ENCODE results near the gene GLT6D1.

GLT6D1 gene

DNA sequence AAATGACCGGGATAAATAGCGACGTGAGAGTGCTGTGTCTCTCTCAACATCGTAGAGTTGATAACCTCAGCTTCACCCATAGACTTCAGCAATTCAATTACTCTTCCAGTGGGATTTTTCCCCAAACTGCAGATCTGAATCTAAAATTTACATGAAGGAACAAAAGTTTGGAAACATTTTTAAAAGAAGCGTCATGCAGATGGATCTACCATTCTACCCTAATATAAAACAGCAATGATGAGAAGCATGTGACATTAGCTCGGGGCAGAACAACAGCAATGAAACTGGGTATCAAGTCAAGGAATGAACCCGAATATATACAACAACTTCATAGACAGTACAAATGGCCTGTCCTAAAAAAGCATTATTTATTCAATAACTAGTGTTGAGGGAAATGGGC lies 18.8 kb downstream of the GLT6D1 start:
- no peak for DNase-seq

DNA sequence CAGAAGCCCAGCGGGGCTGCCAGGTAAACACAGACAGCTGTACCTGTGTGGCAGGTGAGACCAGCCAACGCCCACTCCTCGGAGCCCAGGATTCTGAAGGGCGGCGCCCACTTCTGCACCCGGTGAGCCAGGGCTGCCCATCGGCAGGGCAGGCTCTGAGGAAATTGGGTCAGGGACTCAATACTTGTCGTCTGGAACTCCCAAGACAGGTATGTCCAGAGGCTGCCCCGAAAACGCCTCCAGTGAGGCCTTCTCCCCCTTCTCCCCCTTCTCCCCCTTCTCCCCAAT lies 19.8 kb downstream of the GLT6D1 start:
- DNase-seq = no peak

DNA sequence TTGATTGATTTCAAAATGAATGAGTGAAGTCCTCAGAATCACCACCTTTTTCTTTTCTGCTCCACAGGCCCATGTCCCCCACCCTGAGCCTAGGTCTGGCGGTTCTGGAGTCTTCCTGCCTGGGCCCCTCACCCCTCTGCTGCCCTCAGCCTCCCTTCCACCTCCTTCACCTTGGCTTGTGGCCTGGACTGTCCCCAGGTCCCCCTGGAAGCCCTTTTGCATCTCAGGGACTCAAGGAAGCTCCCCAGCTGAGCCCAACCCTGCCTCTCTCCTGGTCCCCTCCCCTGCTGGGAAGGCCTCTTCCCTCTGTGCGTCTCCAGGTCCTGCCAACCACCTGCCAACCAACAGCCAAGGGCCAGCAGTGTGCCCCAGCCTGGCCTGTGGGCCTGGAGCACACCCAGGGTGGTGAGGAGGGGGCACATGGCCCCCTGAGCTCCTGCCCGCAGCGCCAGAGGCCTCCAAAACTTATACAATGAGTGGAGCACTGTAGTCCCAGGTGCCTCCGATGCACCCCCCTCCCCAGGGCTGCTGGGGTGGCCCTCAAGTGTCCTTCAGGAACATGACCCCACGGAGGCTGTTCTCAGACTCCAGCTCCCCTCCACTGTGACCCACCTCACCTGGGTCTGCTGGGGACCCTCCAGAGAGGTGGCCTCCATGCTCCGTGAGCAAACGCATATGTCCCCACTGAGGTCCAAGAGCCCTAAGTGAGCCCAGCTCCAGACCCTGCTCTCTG lies 20.3 kb downstream of the GLT6D1 start:
- no peak for DNase-seq

DNA sequence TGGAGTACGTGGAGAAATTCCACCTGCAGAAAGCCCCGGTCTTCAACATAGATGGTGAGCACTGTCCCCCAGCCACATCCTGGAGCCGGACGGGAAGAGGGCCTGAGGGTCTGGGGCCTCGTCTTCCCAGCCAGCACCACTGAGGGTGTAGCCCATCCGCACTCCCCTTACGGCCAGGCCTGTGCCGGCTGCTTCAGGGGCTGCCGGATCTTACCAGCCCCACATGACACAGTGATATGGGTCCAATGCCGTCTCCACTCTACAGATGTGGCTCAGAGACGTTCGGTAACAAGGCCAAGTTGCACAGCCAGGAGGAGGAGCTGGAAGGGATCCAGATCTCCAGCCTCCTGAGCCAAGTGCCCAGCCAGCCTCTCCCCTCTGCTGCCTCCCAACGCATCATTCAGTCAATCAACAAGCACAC lies 21.3 kb downstream of the GLT6D1 start:
- DNase-seq = no peak

DNA sequence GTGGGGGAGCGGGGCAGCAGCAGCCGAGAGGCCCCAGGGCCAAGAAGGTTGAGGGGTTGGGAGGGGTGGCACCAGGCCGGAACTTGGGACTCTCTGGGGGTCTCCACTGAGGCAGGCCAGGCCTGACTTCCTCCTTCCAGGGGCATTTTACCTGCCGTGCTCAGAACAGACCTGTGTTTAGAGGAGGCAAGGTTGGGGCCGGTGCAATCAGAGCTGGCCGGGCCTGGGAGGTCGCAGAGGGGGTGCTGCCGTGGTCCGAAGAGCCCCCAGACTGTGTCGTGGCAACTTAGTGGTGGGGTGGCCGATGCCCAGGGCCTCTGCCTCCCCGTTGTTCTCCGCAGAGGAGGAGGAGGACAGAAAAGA lies 21.8 kb downstream of the GLT6D1 start:
- DNase-seq = no peak

DNA sequence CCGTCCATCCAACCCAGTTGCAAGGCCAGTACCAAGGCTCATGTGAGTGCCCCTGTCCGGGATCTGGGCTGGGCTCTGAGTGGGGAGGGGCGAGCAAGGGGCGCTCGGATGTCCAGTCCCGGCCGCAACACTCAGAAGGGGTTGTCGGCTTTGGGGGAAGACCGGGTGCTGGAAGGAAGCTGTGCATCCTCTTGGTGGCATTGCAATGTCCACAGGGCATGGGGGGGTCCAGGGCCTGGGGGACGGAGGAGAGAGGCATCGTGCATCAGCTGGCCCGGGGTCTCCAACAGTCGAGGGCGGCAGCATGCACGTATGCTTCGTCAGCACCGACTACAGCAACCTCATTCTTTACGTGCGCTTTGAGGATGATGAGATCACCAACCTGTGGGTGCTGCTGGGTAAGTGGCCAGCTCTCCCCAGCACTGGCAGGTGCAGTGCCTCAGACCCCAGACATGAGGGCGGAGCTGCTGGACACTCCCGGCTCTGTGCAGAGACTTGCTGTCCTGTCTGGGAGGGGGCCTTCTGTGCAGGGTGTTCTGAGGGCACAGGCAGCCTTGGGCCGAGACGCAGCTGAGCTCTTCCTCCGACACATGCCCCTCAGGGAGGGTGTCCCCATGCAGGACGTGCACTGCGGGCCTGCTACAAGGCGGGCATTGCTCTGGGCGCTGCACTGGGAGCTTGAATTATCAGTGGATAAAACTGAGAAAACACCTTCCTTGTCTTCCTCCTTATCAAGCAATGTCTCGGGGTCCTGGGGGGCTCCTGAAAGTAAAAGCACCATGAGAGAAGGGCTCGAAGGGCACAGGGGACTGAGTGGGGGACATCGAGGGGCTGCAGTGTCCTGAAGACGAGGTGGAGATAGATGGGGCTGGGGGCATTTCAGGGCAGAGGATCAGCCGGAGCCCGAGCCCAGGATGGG lies 22.5 kb downstream of the GLT6D1 start:
- DNase-seq = no peak

DNA sequence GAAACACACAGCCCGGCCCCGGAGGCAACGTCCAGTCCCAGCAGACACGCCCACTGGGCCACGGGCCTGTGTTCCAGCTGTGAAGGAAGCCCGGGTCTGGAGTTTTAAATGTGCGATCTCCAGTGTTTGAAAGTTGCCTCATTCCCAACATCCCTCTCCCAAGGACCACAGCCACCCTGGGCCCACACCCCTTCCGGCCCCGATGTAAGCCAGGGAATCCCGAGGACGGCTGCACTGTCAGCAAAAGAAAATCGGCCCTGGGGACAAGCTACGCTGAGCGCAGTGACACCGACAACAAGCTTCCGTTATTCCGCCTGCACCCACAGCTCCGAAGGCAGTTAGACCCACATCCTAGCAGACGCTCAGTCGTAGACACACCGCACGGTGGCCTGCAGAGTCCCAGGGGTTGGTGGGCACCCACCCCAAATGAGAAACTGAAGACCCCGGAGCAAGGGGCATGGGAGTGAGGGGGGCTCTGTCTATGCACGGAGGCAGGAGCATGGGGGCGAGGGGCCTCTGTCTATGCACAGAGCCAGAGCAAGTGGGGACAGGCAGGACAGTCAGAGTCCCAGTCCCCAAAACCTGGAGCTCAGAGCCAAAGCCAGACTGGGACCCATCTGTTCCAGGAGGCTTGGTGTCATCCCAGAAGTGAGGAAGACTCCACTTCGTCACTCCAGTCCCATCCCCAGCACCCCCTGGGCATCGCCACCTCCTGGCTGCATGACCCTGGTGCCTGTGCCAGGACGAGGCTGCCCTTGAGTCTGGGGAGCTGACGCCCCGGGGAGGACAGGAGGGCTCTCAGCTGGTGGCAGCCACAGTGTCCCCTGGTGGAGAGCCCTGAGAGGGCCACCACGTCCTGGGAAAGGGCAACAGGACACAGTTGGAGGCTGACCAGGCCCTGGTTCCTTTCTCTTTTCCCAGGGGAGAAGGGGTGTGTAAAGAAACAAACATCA lies 23.4 kb downstream of the GLT6D1 start:
- DNase-seq = no peak

DNA sequence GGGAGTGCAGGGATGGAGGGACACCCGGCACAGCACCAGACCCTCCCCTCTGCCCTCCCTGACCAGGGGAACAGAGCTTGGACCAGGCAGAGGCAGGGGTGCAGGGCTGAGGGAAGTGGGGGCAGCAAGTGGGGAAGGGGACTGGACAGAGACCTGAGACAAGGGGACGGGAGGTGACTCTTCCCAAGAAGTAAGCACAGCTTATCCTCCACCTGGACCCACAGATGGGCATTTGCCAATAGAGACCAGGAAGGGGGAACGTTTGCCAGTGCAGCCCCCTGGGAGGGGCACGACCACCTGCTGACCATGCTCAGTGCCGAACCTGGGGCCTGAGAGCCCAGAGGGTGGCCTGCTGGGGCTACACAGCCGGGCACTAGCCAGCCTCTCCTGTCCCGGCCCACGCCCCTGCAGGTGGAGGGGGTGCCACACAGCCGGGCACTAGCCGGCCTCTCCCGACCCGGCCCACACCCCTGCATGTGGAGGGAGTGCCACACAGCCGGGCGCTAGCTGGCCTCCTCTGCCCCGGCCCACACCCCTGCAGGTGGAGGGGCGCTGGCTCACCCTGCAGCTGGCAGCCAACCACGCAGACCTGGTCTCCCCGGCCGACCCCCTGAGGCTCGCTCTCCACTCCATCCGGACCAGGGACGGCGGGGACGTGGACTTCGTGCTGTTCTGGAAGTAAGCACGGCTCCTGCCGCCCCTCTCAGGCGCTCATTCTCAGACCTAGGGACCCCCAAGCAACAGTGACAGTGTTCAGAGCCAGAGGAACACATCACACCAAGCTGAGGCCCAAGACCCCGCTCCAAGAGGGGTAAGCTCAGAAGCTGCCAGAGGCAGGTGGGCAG lies 24.3 kb downstream of the GLT6D1 start:
- DNase-seq = no peak

DNA sequence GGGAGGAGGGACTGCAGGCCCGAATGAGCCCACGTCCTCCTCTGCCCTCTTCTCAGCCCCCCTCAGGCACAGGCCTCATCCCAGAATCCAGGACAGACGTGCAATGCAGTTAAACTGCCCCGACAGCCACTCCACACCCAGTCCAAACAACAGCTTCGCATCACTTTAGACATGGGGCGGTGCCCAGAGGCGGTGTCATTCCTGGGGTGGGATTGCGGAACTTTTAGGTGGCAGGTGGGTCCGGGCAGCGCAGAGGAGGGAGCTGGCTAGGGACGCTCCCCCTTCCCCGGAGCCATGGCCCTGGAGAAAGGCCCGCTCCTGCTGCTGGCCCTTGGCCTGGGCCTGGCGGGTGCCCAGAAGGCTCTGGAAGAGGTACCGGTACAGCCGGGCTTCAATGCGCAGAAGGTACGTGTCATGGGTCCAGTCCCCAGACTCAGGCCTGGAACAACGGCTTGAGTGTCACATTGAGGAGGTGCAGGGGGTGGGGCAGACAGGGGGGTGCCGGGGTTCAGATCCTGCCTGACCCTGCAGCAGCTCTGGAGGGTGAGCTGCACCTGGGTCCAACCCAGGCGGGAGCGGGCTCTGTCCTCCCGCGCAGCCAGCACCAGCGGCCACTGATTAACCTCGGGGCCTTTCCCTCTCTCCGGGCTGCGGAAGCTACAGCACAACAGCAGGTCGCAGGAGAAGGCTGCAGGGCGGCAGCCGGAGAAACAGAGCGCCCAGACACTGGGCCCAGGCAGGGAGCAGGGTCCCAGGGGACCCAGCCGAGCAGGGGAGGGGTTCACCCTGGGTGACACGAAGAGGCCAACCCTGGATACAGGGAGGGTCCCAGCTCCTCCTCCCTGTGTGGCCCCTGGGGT lies 25.2 kb downstream of the GLT6D1 start:
- no peak for DNase-seq

DNA sequence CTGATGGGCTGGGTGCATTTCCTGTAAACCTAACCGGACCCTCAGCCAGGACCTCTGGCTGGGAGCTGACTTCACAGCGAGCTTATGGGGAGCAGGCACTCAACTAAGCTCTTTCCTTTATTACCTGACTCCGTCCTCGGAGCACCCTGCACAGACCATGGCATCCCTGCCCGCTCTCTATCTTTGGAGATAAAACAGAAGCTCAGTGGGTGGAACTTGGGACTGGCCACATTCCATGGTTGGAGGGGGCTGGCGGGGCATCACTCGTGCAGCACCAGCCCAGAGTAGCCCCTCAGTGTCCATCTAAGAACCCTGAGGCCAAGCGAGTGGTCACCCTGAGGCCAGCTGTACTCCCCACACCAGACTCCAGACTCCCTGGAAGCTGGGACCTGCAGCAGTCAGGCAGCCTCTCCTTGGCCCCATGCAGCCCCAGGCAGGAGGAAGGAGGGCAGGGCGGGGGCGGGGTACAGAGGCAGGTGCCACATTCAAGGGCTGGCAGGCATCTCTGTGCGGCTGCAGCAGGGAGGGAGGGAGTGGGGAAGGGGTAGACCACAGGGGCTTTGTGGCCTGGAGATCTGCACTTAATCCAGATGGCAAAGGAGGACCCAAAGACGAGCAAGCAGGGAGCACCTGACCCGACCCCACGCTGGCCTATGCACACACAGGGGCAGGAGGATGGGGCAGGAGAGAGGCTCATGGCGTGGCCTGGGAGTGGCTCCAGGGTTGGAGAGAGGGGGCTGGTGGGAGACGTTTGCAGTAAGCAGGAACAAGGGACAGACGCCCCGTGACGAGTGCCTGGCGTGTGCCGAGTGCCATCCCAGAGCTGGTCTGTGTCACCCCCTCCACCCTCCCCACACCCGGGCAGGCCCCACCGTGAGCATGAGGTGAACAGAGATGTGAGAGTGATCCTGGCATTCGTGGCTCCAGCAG lies 26.1 kb downstream of the GLT6D1 start:
- no peak for DNase-seq

DNA sequence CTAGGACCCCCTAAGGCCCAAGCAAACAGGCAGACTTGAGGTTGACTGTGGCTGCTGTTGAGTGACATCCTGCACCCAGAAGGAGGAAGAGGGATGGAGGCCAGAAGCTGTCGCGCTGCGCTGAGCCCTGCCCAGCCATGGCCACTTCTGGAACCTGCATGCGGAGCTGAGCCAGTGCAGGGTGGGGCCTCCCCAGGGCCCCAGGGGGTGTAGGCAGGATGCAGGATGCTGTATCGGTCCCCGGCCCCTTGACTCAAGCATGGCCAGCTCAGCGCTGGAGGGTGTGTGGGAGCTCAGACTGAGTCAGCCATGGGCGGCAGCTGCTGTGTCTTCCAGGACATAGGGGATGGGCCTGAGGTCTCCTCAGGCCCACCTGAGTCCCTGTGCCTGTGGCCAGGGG lies 26.9 kb downstream of the GLT6D1 start:
- DNase-seq = no peak

DNA sequence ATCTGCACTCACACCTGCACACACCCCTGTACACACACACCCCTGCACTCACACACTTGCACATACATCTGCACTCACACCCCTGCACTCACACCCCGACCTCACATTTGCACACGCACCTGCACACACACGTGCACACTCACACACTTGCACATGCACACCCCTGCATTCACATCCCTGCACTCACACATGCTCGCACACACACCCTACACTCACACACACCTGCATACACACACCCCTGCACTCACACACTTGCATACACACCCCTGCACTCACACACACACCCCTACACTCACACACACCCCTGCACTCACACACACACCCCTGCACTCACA lies 27.5 kb downstream of the GLT6D1 start:
- DNase-seq = no peak

DNA sequence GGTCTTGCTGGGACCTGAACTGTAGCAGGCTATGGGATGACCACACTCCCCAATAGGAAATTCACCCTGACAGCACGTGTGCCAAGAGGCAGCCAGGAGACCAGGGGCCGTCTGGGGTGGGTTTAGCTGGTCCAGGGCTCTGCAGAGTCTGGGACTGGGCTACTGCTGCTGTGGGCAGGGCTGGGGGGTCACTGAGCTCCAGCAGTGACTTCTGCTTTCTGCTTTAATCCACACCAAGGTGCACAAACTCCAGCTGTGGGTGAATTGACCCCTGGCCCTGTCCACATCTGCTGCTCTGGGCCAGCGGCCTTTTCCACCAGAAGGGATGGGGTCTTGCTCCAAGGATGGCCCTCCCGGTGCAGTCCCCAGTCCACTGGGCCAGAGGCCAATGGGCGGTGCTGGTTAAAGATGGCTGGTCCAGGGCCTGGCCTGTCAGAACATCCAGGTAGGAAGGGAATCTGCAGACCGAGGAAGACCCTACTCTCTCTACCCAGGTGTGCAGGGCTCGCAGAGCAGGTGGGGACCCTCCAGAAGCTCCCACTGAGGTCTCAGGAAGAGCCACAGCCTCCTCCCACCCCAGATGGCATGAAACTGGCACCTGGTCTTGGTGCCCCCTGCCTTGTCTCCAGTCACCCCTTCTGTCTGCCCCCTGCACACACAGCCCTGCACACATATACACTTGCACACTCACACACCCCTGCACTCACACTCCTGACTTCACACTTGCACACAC lies 28.0 kb downstream of the GLT6D1 start:
- no peak for DNase-seq

DNA sequence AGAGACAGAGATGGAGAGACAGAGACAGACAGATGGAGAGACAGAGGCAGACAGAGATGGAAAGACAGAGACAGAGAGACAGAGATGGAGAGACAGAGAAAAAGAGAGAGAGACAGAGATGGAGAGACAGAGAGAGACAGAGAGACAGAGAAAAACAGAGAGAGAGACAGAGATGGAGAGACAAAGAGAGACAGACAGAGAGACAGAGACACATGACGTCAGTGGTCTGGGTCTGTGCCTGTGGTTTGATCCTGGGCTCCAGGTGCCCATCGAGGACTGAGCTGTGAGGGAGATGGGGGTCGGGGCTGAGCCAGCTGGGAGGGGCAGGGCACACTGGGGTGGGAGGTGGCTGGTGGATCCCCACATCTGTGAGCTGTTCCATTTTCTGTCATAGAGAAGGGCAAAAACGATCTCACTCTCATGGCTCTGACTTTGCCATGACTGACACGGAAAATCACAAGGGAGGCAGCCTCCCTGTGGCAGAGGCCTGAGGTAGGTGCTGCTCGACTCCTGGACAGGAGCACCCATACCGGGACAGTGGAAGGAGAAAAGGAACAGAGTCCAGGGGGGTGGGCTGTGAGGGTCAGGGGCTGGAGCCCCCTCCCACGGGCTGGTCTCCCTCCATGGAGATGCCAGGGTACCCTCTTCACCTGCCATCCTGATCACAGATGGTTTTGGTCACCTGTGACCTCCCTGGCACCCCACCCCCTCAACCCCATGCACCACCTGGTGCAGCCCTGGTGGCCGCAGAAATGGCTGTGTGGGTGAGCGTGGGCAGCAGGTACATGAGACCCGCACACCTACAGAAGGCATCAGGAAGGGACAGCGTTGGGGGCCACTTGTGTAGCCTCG lies 28.8 kb downstream of the GLT6D1 start:
- DNase-seq = no peak

DNA sequence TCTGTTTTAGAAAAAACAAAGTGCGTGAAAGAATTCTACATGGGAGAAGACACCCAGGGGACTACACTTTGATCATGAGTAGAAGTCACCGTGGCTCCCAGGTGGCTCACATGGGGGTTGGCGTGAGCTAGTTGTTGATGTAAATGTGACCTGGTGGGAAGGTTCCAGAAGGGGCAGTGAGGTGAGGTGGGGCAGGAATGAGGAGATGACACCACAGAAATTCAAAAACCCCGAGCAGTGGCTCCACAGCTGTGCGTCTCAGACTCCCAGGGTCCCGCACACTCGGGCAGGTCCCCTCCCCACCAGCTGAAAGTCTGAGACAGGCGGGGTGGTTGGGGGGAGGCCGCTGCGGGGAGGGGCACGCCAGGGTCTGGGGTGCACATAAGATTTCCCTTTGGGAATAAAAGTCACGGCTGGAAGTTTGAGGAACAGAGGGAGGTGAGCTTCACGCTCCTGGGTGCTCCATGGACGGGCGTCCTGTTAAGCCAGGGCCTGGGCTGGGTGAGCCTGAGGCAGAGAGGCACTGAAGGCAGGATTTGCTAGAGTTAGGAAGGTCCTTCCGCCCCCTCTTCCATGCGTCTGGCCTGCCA lies 29.9 kb downstream of the GLT6D1 start:
- no peak for DNase-seq

DNA sequence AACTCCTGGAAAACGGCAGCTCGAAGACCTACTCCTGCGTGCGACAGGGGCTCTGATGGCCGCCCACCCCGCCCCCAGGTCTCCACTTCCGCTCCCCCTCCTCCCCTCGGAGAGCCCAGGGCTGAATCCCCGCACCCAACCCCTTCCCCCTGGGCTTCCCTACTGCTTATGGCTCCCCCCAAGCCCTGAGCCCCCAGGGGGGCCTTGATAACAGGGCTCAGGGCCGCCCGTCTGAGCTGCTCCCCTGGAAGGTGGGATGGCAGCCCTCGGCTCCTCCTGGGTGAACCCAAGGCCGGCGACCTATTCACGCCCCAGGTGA lies 30.4 kb downstream of the GLT6D1 start:
- DNase-seq = no peak

DNA sequence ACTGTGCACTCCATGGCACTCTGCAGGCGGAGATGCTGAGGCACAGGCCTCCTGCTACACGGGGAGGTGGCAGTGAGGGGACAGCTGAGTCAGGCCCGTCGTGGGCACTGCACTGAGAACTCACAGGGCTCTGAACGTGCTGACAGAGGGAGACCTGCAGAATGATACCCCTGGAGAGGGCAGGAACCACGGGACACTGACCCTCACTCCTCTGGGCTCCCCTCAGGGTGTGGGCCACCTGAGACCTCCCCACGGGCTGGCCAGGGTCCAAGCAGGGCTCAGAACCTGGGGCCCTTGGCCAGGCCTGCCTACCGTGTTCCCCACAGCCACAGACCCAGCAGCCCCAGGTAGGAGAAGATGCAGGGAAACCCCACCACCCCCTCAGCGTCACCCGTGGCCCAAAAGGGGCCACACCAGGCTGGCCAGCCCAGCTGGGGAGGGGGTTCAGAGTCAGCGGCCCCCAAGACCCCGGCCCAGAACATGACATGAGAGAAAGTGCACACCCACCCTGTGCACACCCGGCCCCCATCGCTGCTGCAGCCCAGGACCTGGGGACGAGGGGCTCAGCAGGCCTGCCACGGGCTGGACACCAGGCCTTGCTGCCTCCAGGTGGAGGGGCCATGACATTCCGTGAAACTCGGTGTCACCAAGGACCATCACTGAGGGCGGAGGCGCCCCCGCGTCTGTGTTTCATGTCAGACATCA lies 30.9 kb downstream of the GLT6D1 start:
- no peak for DNase-seq
